Caco-2 (cell line): ENCODE results near the gene FAM204A. TPM values are rescaled to one million over a fixed set of nuclear protein-coding genes. Genes with fewer than 3 reads are reported as not detected.

Source experiments
- BruUV-seq: library from RNA; stranded (reverse); fragments of 400-500 nt; replicated peaks from 2 replicates; lab custom pipeline; 2021; lab: Mats Ljungman, UMichigan
- CTCF ChIA-PET: fragments of 300-600 bp; sonication (Branson Sonifier 250); formaldehyde crosslinking; loops from one replicate; lab custom pipeline; 2022; ENCODE audit warnings: antibody characterized with exemption; lab: Charles Lee
- POLR2A ChIA-PET: fragments of 300-600 bp; sonication (Branson Sonifier 250); formaldehyde crosslinking; loops from one replicate; lab custom pipeline; 2022; ENCODE audit warnings: antibody characterized with exemption; lab: Charles Lee
- DNase-seq, 2 experiments: peaks; one replicate each; pipeline versions ENCODE4 v3.0.0 to v3.0.0-alpha.2; 2020 to 2022
- H3K27me3 ChIP-seq: replicated peaks from 2 replicates; pipeline ENCODE4 v1.6.0; 2011; ENCODE audit warnings: low read length; ENCODE audit not compliant: control insufficient read depth, insufficient read depth
- H3K36me3 ChIP-seq: 2 replicates; pipeline ENCODE4 v1.5.1; 2011; ENCODE audit warnings: low read length; ENCODE audit not compliant: control insufficient read depth, insufficient read depth
- H3K4me1 ChIP-seq: fragments of 250-450 bp; sonication (Bioruptor Pico); 2 replicates; pipeline ENCODE4 v1.5.1; 2020; ENCODE audit warnings: mild to moderate bottlenecking
- H3K4me3 ChIP-seq: 2 replicates; pipeline ENCODE4 v1.5.1; 2011; ENCODE audit warnings: low read depth, mild to moderate bottlenecking, control low read depth, low read length
- H3K9me3 ChIP-seq: fragments of 250-450 bp; sonication (Bioruptor Pico); 2 replicates; pipeline ENCODE4 v1.5.1; 2020; ENCODE audit warnings: mild to moderate bottlenecking, moderate library complexity
- H3K27ac Mint-ChIP-seq: one replicate; pipeline ENCODE4 v1.8.0; 2022; ENCODE audit warnings: mixed read lengths; ENCODE audit not compliant: unreplicated experiment
- H3K27me3 Mint-ChIP-seq: one replicate; pipeline ENCODE4 v1.8.0; 2022; ENCODE audit warnings: mixed read lengths; ENCODE audit not compliant: insufficient read depth, unreplicated experiment
- H3K36me3 Mint-ChIP-seq: one replicate; pipeline ENCODE4 v1.8.0; 2022; ENCODE audit warnings: mild to moderate bottlenecking, mixed read lengths; ENCODE audit not compliant: insufficient read depth, unreplicated experiment
- H3K4me1 Mint-ChIP-seq: one replicate; pipeline ENCODE4 v1.8.0; 2022; ENCODE audit warnings: low read depth, mixed read lengths; ENCODE audit not compliant: unreplicated experiment
- H3K4me3 Mint-ChIP-seq: one replicate; pipeline ENCODE4 v1.8.0; 2022; ENCODE audit warnings: mild to moderate bottlenecking, moderate library complexity, mixed read lengths; ENCODE audit not compliant: unreplicated experiment
- H3K9me3 Mint-ChIP-seq: one replicate; pipeline ENCODE4 v1.8.0; 2022; ENCODE audit warnings: mixed read lengths; ENCODE audit not compliant: unreplicated experiment
- intact Hi-C: fragments of 100-400 bp; cut with micrococcal nuclease; formaldehyde crosslinking; loops from one replicate; pipeline ENCODE4 v1.10.0; 2022; ENCODE audit not compliant: unreplicated experiment
- total RNA-seq: library from RNA; stranded (reverse); gene quantifications from 2 replicates; pipeline ENCODE4 v1.2.3, GENCODE V29; 2022
- TF ChIP-seq, protein P1 (sequence below), 2 experiments: fragments of 200-600 bp in 1 of 2; IDR thresholded peaks; 1 replicate in 1 of 2; 2 replicates in 1 of 2; pipeline versions ENCODE4 v1.5.1 to v1.8.0; 2011 to 2022; ENCODE audit warnings: antibody characterized with exemption in 1 of 2, control low read depth in 1 of 2, inconsistent platforms in 1 of 2, low read depth in 1 of 2, low read length in 1 of 2, mild to moderate bottlenecking in 1 of 2, moderate library complexity in 1 of 2; ENCODE audit not compliant: insufficient read depth in 1 of 2, severe bottlenecking in 1 of 2, unreplicated experiment in 1 of 2

Gene FAM204A
- total RNA-seq, 1 experiment from 2014 or later: 68.7 TPM

DNA sequence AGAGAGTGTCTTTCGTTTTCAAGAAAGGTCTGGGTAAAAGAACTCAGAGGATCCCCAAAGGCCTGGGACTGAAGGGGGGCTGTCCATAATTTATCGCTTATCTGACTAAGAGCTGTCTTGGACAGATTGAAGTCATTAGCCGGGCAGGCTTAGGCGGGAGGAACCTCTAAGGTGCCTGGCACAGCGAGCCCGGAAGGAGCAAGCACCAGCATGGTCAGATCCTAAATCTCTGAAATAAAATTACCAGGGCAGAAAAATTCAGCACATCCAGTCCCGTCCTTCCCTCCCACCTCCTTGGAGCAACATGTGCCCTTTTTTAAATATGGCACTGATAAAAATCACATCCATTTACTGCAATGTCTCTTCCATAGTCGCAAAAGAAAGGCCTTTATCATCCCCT lies 86.8 kb downstream of the FAM204A start:
- Mint-ChIP-seq H3K36me3 (no peaks in the 10 kb centered on the region), H3K4me3 (no peak overlapping the region), H3K9me3 (no peaks in the 10 kb centered on the region), H3K4me1 (peaks cover 7% of the 10 kb centered on the region), H3K27me3 (peaks cover 19% of the 10 kb centered on the region), H3K27ac (no peak overlapping the region)
- TF ChIP-seq, protein P1, sequence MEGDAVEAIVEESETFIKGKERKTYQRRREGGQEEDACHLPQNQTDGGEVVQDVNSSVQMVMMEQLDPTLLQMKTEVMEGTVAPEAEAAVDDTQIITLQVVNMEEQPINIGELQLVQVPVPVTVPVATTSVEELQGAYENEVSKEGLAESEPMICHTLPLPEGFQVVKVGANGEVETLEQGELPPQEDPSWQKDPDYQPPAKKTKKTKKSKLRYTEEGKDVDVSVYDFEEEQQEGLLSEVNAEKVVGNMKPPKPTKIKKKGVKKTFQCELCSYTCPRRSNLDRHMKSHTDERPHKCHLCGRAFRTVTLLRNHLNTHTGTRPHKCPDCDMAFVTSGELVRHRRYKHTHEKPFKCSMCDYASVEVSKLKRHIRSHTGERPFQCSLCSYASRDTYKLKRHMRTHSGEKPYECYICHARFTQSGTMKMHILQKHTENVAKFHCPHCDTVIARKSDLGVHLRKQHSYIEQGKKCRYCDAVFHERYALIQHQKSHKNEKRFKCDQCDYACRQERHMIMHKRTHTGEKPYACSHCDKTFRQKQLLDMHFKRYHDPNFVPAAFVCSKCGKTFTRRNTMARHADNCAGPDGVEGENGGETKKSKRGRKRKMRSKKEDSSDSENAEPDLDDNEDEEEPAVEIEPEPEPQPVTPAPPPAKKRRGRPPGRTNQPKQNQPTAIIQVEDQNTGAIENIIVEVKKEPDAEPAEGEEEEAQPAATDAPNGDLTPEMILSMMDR (IDR thresholded peaks at IDR 0.05; ENCODE audit: insufficient read depth in 1 of 2, low read depth in 1 of 2, low read length in 1 of 2, severe bottlenecking in 1 of 2, unreplicated experiment in 1 of 2): no peak
- intact Hi-C loops: no loop called here
- no TSS peak for BruUV-seq
- Histone ChIP-seq H3K27me3 (no peaks in the 10 kb centered on the region), H3K4me1 (no peaks in the 10 kb centered on the region), H3K9me3 (no peaks in the 10 kb centered on the region), H3K4me3 (no peak overlapping the region), H3K36me3 (no peaks in the 10 kb centered on the region)
- ChIA-PET POLR2A (no interaction called here), CTCF (no interaction called here)
- DNase-seq: no peak

DNA sequence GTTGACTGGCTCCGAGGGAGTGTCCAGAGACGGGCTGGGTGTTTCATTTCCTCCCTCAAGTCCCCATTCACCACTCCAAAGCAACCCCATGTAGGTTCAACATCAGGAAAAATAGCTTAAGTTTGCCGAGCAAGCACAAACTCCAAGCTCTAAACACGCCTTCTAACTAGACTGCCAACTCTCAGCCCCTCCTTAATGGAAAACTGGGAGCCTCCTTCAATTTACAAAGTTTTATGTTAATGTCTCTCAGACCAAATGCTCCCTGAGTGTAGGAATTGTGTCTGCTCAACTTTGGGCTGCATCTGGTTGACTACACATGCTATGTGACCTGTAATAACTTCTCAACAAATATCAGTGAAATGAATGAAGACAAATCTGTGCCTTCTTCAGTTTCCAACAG lies 87.5 kb downstream of the FAM204A start:
- intact Hi-C loops: no loop called here
- Mint-ChIP-seq H3K9me3 (no peaks in the 10 kb centered on the region), H3K4me1 (peaks cover 7% of the 10 kb centered on the region), H3K27me3 (peaks cover 19% of the 10 kb centered on the region), H3K36me3 (no peaks in the 10 kb centered on the region), H3K27ac (no peak overlapping the region), H3K4me3 (no peak overlapping the region)
- no peak overlapping the region for H3K4me3 ChIP-seq
- H3K4me1 ChIP-seq: no peaks in the 10 kb centered on the region
- no peaks in the 10 kb centered on the region for H3K9me3 ChIP-seq
- H3K27me3 ChIP-seq: no peaks in the 10 kb centered on the region
- no peak for DNase-seq
- TF ChIP-seq, protein P1 (IDR thresholded peaks at IDR 0.05; ENCODE audit: insufficient read depth in 1 of 2, low read depth in 1 of 2, low read length in 1 of 2, severe bottlenecking in 1 of 2, unreplicated experiment in 1 of 2): no peak
- H3K36me3 ChIP-seq: no peaks in the 10 kb centered on the region
- ChIA-PET CTCF (no interaction called here), POLR2A (no interaction called here)
- BruUV-seq: no TSS peak

DNA sequence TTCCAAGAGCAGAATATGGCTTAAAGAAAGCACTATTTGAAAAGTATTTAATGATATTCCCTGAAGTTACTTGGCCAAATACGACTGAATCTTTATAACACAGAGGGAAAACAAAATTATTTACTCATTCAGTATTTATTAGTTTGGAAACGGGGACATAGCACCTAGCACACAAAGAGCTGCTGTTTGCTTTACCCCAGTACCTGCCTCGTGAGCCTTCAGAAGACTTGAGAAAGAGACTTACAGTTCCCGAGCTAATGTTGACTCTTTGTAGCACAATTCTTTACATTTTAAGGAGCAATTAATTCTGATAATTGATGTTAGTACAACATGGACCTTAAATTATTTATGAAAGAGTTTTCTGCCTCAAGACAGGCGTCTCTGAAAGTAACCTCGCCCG lies 88.7 kb downstream of the FAM204A start:
- BruUV-seq: no TSS peak
- intact Hi-C loops: no loop called here
- Histone ChIP-seq H3K4me3 (no peak overlapping the region), H3K9me3 (no peaks in the 10 kb centered on the region), H3K4me1 (no peaks in the 10 kb centered on the region), H3K27me3 (no peaks in the 10 kb centered on the region), H3K36me3 (no peaks in the 10 kb centered on the region)
- Mint-ChIP-seq H3K27ac (no peak overlapping the region), H3K36me3 (no peaks in the 10 kb centered on the region), H3K27me3 (peaks cover 17% of the 10 kb centered on the region), H3K4me3 (no peak overlapping the region), H3K9me3 (no peaks in the 10 kb centered on the region), H3K4me1 (peaks cover 7% of the 10 kb centered on the region)
- POLR2A ChIA-PET: no interaction called here
- CTCF ChIA-PET: no interaction called here
- TF ChIP-seq, protein P1 (IDR thresholded peaks at IDR 0.05; ENCODE audit: insufficient read depth in 1 of 2, low read depth in 1 of 2, low read length in 1 of 2, severe bottlenecking in 1 of 2, unreplicated experiment in 1 of 2): no peak
- DNase-seq: no peak
